GM12878 (cell line): ENCODE data around the gene DISP2. TPM values are rescaled to one million over a fixed set of nuclear protein-coding genes. Genes with fewer than 3 reads are reported as not detected.
A peak's percentile ranks its signal among the peaks of the same experiment; 100 is the strongest.

Experiments
- ATAC-seq: fragments of 200-7000 bp; cut with Tn5 transposase; 3 replicates; pipeline ENCODE4 v1.9.1; 2020; ENCODE audit warnings: mild to moderate bottlenecking, moderate library complexity
- BruUV-seq: library from RNA; stranded (reverse); fragments of 400-500 nt; replicated peaks from 2 replicates; lab custom pipeline; 2021; lab: Mats Ljungman, UMichigan
- CTCF ChIA-PET: fragments of 300-600 bp; sonication (Branson Sonifier 250); formaldehyde crosslinking; extraction: SDS; loops from one replicate; lab custom pipeline; 2021; ENCODE audit warnings: inconsistent platforms; lab: Yijun Ruan, JAX
- POLR2A ChIA-PET: fragments of 350-600 bp; formaldehyde crosslinking; extraction: SDS; loops from one replicate; lab custom pipeline; 2021; ENCODE audit warnings: inconsistent platforms; lab: Charles Lee
- RAD21 ChIA-PET: fragments of 300-600 bp; sonication (Branson Sonifier 250); formaldehyde crosslinking; loops from one replicate; lab custom pipeline; 2023; ENCODE audit warnings: antibody characterized with exemption; ENCODE audit not compliant: unreplicated experiment; lab: Charles Lee
- SMC1A ChIA-PET: fragments of 300-600 bp; sonication (Branson Sonifier 250); formaldehyde crosslinking; loops from one replicate; lab custom pipeline; 2023; ENCODE audit not compliant: unreplicated experiment, uncharacterized antibody; lab: Charles Lee
- DNase-seq: peaks from one replicate; pipeline ENCODE4 v3.0.0-alpha.2; 2011; ENCODE audit warnings: low read depth, low spot score
- FAIRE-seq: peaks from 3 replicates; lab custom pipeline; 2011; peaks lifted over from hg19 to GRCh38; lab: Jason Lieb, UNC
- H2AFZ ChIP-seq: 2 replicates; pipeline ENCODE4 v1.6.0; 2011; ENCODE audit warnings: low read depth, low read length, control low read depth; ENCODE audit not compliant: control insufficient read depth
- H3K27ac ChIP-seq: 2 replicates; pipeline ENCODE4 v1.5.1; 2011; ENCODE audit warnings: control low read depth; ENCODE audit not compliant: control insufficient read depth, insufficient read depth
- H3K27me3 ChIP-seq, 2 experiments: replicated peaks in 1 of 2; 2 replicates each; pipeline versions ENCODE4 v1.6.0 to v1.6.1; 2011; ENCODE audit warnings: low read length in 1 of 2; ENCODE audit not compliant: control insufficient read depth in 2 of 2, insufficient read depth in 2 of 2
- H3K36me3 ChIP-seq, 2 experiments: 2 replicates each; pipeline ENCODE4 v1.5.1; 2011; ENCODE audit warnings: low read length in 1 of 2; ENCODE audit not compliant: control insufficient read depth in 2 of 2, insufficient read depth in 2 of 2
- H3K4me1 ChIP-seq: 2 replicates; pipeline ENCODE4 v1.6.1; 2011; ENCODE audit warnings: mild to moderate bottlenecking, low read length, moderate library complexity, mixed read lengths; ENCODE audit not compliant: control insufficient read depth, insufficient read depth
- H3K4me2 ChIP-seq: 2 replicates; pipeline ENCODE4 v1.6.0; 2011; ENCODE audit warnings: control low read depth; ENCODE audit not compliant: control insufficient read depth, insufficient read depth
- H3K4me3 ChIP-seq: fragments of 200-600 bp; sonication (generic); 2 replicates; pipeline ENCODE4 v1.5.1; 2016
- H3K79me2 ChIP-seq: 2 replicates; pipeline ENCODE4 v1.6.0; 2011; ENCODE audit warnings: low read length; ENCODE audit not compliant: control insufficient read depth, insufficient read depth
- H3K9ac ChIP-seq: 2 replicates; pipeline ENCODE4 v1.8.0; 2011; ENCODE audit warnings: low read length, control low read depth, mixed read lengths; ENCODE audit not compliant: control insufficient read depth, insufficient read depth
- H3K9me3 ChIP-seq: replicated peaks from 3 replicates; pipeline ENCODE4 v1.5.1; 2011; ENCODE audit warnings: mild to moderate bottlenecking, low read length; ENCODE audit not compliant: control insufficient read depth, insufficient read depth
- H4K20me1 ChIP-seq: 2 replicates; pipeline ENCODE4 v1.6.0; 2011; ENCODE audit not compliant: control insufficient read depth, insufficient read depth
- ESRRA ChIP-seq: IDR thresholded peaks from 2 replicates; pipeline ENCODE4 v1.6.1; 2012; ENCODE audit warnings: mild to moderate bottlenecking, low read length, improper control_type of control experiment
- RAD21 ChIP-seq: IDR thresholded peaks from 2 replicates; pipeline ENCODE4 v1.6.1; 2011; ENCODE audit warnings: mild to moderate bottlenecking, low read depth, low read length, moderate library complexity; ENCODE audit not compliant: insufficient read depth
- SMC3 ChIP-seq: IDR thresholded peaks from 2 replicates; pipeline ENCODE4 v1.6.1; 2011; ENCODE audit warnings: low read length, improper control_type of control experiment, borderline replicate concordance
- YY1 ChIP-seq: IDR thresholded peaks from 2 replicates; pipeline ENCODE4 v1.6.1; 2011; ENCODE audit warnings: low read depth, mild to moderate bottlenecking, low read length
- WGBS: methylation state at CpG from one replicate; pipeline ENCODE4 v1.1.6; 2016; ENCODE audit warnings: low lambda C conversion rate; ENCODE audit not compliant: insufficient replicate concordance, insufficient coverage; ENCODE audit errors: missing lambda C conversion rate; 5-methylcytosine and 5-hydroxymethylcytosine counted together
- in situ Hi-C: fragments of 300-500 bp; cut with MboI; formaldehyde crosslinking; loops from 9 replicates; pipeline ENCODE4 v1.14.3; 2018; ENCODE audit warnings: mixed read lengths
- intact Hi-C: fragments of 100-400 bp; cut with micrococcal nuclease; formaldehyde crosslinking; loops from one replicate; pipeline ENCODE4 v1.14.2; 2022; ENCODE audit not compliant: unreplicated experiment
- polyA plus RNA-seq, 11 experiments: library from polyadenylated mRNA; depleted of rRNA in 4 of 11; unstranded in 6 of 11; stranded (reverse) in 5 of 11; fragments of >200 nt; fragmentation: Nextera tagmentation in 4 of 11; fragmentation: Illumina TruSeq in 1 of 11; extraction: Ambion mirVana in 4 of 11; extraction: Trizol in 1 of 11; gene quantifications; 1 replicate in 1 of 11; 2 replicates in 10 of 11; pipeline versions ENCODE4 v1.2.1 to v1.2.3, GENCODE V29; 2011 to 2016; ENCODE audit warnings: inconsistent platforms in 2 of 11, missing spikeins in 2 of 11, low read depth in 1 of 11
- total RNA-seq, 4 experiments: library from RNA; depleted of rRNA in 3 of 4; stranded (reverse); fragments of >200 nt in 3 of 4; fragmentation: Illumina TruSeq in 1 of 4; extraction: Trizol in 1 of 4; gene quantifications; 2 replicates each; pipeline versions ENCODE4 v1.2.1 to v1.2.3, GENCODE V29; 2013 to 2021
- TF ChIP-seq, protein P1 (sequence below): fragments of 450-650 bp; IDR thresholded peaks from 2 replicates; pipeline ENCODE4 v1.6.1; 2017; ENCODE audit warnings: mild to moderate bottlenecking, low read depth, inconsistent platforms; ENCODE audit not compliant: poor library complexity, severe bottlenecking
- TF ChIP-seq, protein P2 (sequence below): fragments of 450-650 bp; formaldehyde crosslinking; IDR thresholded peaks from 2 replicates; pipeline ENCODE4 v1.4.0; 2020; ENCODE audit warnings: mild to moderate bottlenecking, moderate library complexity
- TF ChIP-seq, protein P3 (sequence below): IDR thresholded peaks from 2 replicates; pipeline ENCODE4 v1.6.1; 2012; ENCODE audit warnings: low read depth, low read length, improper control_type of control experiment
- TF ChIP-seq, protein P4 (sequence below): fragments of 450-650 bp; IDR thresholded peaks from 2 replicates; pipeline ENCODE4 v1.6.1; 2016; ENCODE audit warnings: mild to moderate bottlenecking
- TF ChIP-seq, protein P5 (sequence below): IDR thresholded peaks from 2 replicates; pipeline ENCODE4 v1.6.1; 2012; ENCODE audit warnings: mild to moderate bottlenecking, low read depth, low read length

DISP2 gene
- total and polyA plus RNA-seq, 10 of the 15 experiments (the other 5 are each of a cell fraction or from before 2014, with no cell fraction given): under 0.01 to 0.20 (median 0.12) TPM; not detected in 7

DNA sequence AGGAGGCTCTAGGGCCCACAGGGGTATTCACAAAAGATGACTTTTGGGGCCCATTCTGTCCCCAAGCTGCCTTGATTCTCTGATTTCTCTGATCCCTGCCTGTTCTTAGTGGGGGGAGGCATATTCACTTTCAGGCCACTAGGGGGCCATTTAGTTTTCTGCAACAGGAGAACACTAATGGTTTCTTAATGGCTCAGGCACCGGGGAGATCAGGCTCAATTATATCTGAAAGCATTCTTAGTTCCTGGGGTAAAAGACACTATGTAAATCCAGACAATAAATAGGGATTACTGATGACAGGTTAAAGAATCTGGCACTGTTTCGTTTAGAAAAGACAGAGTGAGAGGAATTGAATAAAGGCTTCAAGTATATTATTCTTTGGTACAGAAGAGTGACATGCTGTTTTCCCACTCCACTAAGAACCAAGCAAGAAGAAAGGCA, 37.1 kb upstream of the DISP2 start:
- H3K27ac ChIP-seq: no peak overlapping the region
- ChIA-PET RAD21 (interaction anchor here (1.0 to 2.6 kb wide), 5 partner anchors 14 to 42 kb away, joined by 3 to 30 read pairs (median 3); no protein-coding TSS in a partner anchor), POLR2A (no interaction called here), SMC1A (interaction anchor here (1.5 to 7.6 kb wide), 5 partner anchors 13 to 41 kb away, joined by 5 to 42 read pairs (median 6); partner anchors contain the start of gene PLCB2), CTCF (interaction anchor here (0.6 to 17.6 kb wide), 12 partner anchors 10 to 939 kb away, joined by 3 to 336 read pairs (median 4); partner anchors contain the start of genes CCDC9B and PLCB2)
- no peaks in the 10 kb centered on the region for H3K27me3 ChIP-seq
- peaks cover 11% of the 10 kb centered on the region for H3K4me1 ChIP-seq
- no peak overlapping the region for H3K9ac ChIP-seq
- in situ Hi-C loops: no loop called here
- H3K9me3 ChIP-seq: no peaks in the 10 kb centered on the region
- ATAC-seq: peak; percentile 65
- no peak overlapping the region for H3K4me2 ChIP-seq
- BruUV-seq: no TSS peak
- 0% methylated on average over 2 of the region's 2 CpGs for WGBS
- intact Hi-C loops: loop anchor here (1.0 kb wide), 1 partner anchor 17 kb away; no protein-coding TSS in a partner anchor
- H3K36me3 ChIP-seq: no peaks in the 10 kb centered on the region
- H3K79me2 ChIP-seq: no peaks in the 10 kb centered on the region
- no peak for DNase-seq
- FAIRE-seq: peak; percentile 88
- no peaks in the 10 kb centered on the region for H4K20me1 ChIP-seq
- no peak overlapping the region for H2AFZ ChIP-seq
- H3K4me3 ChIP-seq: no peak overlapping the region
- no peak for TF ChIP-seq ESRRA
- TF ChIP-seq, protein P1, sequence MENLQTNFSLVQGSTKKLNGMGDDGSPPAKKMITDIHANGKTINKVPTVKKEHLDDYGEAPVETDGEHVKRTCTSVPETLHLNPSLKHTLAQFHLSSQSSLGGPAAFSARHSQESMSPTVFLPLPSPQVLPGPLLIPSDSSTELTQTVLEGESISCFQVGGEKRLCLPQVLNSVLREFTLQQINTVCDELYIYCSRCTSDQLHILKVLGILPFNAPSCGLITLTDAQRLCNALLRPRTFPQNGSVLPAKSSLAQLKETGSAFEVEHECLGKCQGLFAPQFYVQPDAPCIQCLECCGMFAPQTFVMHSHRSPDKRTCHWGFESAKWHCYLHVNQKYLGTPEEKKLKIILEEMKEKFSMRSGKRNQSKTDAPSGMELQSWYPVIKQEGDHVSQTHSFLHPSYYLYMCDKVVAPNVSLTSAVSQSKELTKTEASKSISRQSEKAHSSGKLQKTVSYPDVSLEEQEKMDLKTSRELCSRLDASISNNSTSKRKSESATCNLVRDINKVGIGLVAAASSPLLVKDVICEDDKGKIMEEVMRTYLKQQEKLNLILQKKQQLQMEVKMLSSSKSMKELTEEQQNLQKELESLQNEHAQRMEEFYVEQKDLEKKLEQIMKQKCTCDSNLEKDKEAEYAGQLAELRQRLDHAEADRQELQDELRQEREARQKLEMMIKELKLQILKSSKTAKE: no peak
- TF ChIP-seq, protein P2, sequence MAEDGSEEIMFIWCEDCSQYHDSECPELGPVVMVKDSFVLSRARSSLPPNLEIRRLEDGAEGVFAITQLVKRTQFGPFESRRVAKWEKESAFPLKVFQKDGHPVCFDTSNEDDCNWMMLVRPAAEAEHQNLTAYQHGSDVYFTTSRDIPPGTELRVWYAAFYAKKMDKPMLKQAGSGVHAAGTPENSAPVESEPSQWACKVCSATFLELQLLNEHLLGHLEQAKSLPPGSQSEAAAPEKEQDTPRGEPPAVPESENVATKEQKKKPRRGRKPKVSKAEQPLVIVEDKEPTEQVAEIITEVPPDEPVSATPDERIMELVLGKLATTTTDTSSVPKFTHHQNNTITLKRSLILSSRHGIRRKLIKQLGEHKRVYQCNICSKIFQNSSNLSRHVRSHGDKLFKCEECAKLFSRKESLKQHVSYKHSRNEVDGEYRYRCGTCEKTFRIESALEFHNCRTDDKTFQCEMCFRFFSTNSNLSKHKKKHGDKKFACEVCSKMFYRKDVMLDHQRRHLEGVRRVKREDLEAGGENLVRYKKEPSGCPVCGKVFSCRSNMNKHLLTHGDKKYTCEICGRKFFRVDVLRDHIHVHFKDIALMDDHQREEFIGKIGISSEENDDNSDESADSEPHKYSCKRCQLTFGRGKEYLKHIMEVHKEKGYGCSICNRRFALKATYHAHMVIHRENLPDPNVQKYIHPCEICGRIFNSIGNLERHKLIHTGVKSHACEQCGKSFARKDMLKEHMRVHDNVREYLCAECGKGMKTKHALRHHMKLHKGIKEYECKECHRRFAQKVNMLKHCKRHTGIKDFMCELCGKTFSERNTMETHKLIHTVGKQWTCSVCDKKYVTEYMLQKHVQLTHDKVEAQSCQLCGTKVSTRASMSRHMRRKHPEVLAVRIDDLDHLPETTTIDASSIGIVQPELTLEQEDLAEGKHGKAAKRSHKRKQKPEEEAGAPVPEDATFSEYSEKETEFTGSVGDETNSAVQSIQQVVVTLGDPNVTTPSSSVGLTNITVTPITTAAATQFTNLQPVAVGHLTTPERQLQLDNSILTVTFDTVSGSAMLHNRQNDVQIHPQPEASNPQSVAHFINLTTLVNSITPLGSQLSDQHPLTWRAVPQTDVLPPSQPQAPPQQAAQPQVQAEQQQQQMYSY (CRISPR knock-in tag): no peak
- TF ChIP-seq, protein P3, sequence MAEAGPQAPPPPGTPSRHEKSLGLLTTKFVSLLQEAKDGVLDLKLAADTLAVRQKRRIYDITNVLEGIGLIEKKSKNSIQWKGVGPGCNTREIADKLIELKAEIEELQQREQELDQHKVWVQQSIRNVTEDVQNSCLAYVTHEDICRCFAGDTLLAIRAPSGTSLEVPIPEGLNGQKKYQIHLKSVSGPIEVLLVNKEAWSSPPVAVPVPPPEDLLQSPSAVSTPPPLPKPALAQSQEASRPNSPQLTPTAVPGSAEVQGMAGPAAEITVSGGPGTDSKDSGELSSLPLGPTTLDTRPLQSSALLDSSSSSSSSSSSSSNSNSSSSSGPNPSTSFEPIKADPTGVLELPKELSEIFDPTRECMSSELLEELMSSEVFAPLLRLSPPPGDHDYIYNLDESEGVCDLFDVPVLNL: no peak
- TF ChIP-seq, protein P4, sequence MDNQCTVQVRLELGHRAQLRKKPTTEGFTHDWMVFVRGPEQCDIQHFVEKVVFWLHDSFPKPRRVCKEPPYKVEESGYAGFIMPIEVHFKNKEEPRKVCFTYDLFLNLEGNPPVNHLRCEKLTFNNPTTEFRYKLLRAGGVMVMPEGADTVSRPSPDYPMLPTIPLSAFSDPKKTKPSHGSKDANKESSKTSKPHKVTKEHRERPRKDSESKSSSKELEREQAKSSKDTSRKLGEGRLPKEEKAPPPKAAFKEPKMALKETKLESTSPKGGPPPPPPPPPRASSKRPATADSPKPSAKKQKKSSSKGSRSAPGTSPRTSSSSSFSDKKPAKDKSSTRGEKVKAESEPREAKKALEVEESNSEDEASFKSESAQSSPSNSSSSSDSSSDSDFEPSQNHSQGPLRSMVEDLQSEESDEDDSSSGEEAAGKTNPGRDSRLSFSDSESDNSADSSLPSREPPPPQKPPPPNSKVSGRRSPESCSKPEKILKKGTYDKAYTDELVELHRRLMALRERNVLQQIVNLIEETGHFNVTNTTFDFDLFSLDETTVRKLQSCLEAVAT: no peak
- peak; percentile 67; the same call in 1 of the 2 replicates for TF ChIP-seq SMC3
- peak; percentile 59 for TF ChIP-seq RAD21
- TF ChIP-seq, protein P5, sequence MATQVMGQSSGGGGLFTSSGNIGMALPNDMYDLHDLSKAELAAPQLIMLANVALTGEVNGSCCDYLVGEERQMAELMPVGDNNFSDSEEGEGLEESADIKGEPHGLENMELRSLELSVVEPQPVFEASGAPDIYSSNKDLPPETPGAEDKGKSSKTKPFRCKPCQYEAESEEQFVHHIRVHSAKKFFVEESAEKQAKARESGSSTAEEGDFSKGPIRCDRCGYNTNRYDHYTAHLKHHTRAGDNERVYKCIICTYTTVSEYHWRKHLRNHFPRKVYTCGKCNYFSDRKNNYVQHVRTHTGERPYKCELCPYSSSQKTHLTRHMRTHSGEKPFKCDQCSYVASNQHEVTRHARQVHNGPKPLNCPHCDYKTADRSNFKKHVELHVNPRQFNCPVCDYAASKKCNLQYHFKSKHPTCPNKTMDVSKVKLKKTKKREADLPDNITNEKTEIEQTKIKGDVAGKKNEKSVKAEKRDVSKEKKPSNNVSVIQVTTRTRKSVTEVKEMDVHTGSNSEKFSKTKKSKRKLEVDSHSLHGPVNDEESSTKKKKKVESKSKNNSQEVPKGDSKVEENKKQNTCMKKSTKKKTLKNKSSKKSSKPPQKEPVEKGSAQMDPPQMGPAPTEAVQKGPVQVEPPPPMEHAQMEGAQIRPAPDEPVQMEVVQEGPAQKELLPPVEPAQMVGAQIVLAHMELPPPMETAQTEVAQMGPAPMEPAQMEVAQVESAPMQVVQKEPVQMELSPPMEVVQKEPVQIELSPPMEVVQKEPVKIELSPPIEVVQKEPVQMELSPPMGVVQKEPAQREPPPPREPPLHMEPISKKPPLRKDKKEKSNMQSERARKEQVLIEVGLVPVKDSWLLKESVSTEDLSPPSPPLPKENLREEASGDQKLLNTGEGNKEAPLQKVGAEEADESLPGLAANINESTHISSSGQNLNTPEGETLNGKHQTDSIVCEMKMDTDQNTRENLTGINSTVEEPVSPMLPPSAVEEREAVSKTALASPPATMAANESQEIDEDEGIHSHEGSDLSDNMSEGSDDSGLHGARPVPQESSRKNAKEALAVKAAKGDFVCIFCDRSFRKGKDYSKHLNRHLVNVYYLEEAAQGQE: no peak
- peak; percentile 66; the same call in 1 of the 2 replicates for TF ChIP-seq YY1
